SK-N-SH (cell line): ENCODE results near the gene KRT25. TPM values are rescaled to one million over a fixed set of nuclear protein-coding genes. Genes with fewer than 3 reads are reported as not detected.

ENCODE experiments used
- CTCF ChIA-PET: fragments of 300-600, 350-600 bp; formaldehyde crosslinking; extraction: SDS; loops from one replicate; lab custom pipeline; 2021; lab: Yijun Ruan, JAX
- POLR2A ChIA-PET: fragments of 350-600 bp; sonication (Branson Sonifier 250); formaldehyde crosslinking; extraction: SDS; loops from one replicate; lab custom pipeline; 2020; ENCODE audit warnings: antibody characterized with exemption, inconsistent platforms; lab: Yijun Ruan, JAX
- DNase-seq: peaks from one replicate; pipeline ENCODE4 v3.0.0; 2012
- H2AFZ ChIP-seq: fragments of 200-600 bp; sonication (generic); 2 replicates; pipeline ENCODE4 v1.8.1; 2016; ENCODE audit warnings: antibody characterized with exemption, mild to moderate bottlenecking, low read depth
- H3F3A ChIP-seq: fragments of 200-600 bp; sonication (generic); replicated peaks from 2 replicates; pipeline ENCODE3; 2016; ENCODE audit warnings: antibody characterized with exemption, mild to moderate bottlenecking; ENCODE audit not compliant: insufficient read depth
- H3K27ac ChIP-seq, 2 experiments: fragments of 200-500 bp in 1 of 2; fragments of 200-600 bp in 1 of 2; sonication (Bioruptor generic) in 1 of 2; sonication (generic), shearing (Covaris generic) in 1 of 2; 2 replicates each; pipeline versions ENCODE4 v1.5.1 to v1.6.1; 2014 to 2016; ENCODE audit warnings: low read depth in 2 of 2, inconsistent platforms in 1 of 2, low read length in 1 of 2, mild to moderate bottlenecking in 1 of 2, mixed read lengths in 1 of 2
- H3K27me3 ChIP-seq: fragments of 200-600 bp; sonication (generic), shearing (Covaris generic); 2 replicates; pipeline ENCODE4 v1.6.1; 2016; ENCODE audit warnings: mixed run types; ENCODE audit not compliant: insufficient read depth
- H3K36me3 ChIP-seq, 2 experiments: fragments of 200-500 bp in 1 of 2; fragments of 200-600 bp in 1 of 2; sonication (Bioruptor generic) in 1 of 2; sonication (generic) in 1 of 2; replicated peaks in 1 of 2; 2 replicates each; pipeline versions ENCODE3 to v1.5.1; 2014 to 2016; ENCODE audit warnings: low read length in 1 of 2, mild to moderate bottlenecking in 1 of 2; ENCODE audit not compliant: insufficient read depth in 2 of 2, control insufficient read depth in 1 of 2
- H3K4me1 ChIP-seq, 2 experiments: fragments of 200-500 bp in 1 of 2; fragments of 200-600 bp in 1 of 2; sonication (Bioruptor generic) in 1 of 2; sonication (generic), shearing (Covaris generic) in 1 of 2; 2 replicates each; pipeline versions ENCODE4 v1.5.1 to v1.6.1; 2014 to 2016; ENCODE audit warnings: low read depth in 1 of 2, low read length in 1 of 2, mixed run types in 1 of 2; ENCODE audit not compliant: insufficient read depth in 2 of 2, control insufficient read depth in 1 of 2
- H3K4me2 ChIP-seq: fragments of 200-600 bp; sonication (generic), shearing (Covaris generic); 2 replicates; pipeline ENCODE4 v1.6.1; 2017; ENCODE audit warnings: mixed run types
- H3K4me3 ChIP-seq, 2 experiments: fragments of 200-500 bp in 1 of 2; fragments of 200-600 bp in 1 of 2; sonication (Bioruptor generic) in 1 of 2; sonication (generic), shearing (Covaris generic) in 1 of 2; 2 replicates each; pipeline versions ENCODE4 v1.5.1 to v1.8.1; 2014 to 2016; ENCODE audit warnings: low read depth in 2 of 2, inconsistent platforms in 1 of 2, low read length in 1 of 2, mild to moderate bottlenecking in 1 of 2, mixed read lengths in 1 of 2, moderate library complexity in 1 of 2
- H3K79me2 ChIP-seq: fragments of 200-600 bp; sonication (generic); 2 replicates; pipeline ENCODE4 v1.8.1; 2017; ENCODE audit warnings: mild to moderate bottlenecking; ENCODE audit not compliant: insufficient read depth
- H3K9ac ChIP-seq: fragments of 200-600 bp; sonication (generic); 2 replicates; pipeline ENCODE4 v1.6.1; 2017; ENCODE audit warnings: mixed run types
- H3K9me2 ChIP-seq: fragments of 200-600 bp; sonication (generic); 2 replicates; pipeline ENCODE4 v1.6.1; 2017; ENCODE audit warnings: mixed run types
- H3K9me3 ChIP-seq: fragments of 200-600 bp; sonication (generic); 2 replicates; pipeline ENCODE4 v1.6.1; 2017; ENCODE audit warnings: mixed run types, mild to moderate bottlenecking, moderate library complexity
- H4K20me1 ChIP-seq: fragments of 200-600 bp; sonication (generic); 2 replicates; pipeline ENCODE4 v1.6.1; 2017; ENCODE audit warnings: mild to moderate bottlenecking, mixed run types; ENCODE audit not compliant: insufficient read depth
- EZH2phosphoT487 ChIP-seq: fragments of 200-600 bp; sonication (generic); IDR thresholded peaks from 2 replicates; pipeline ENCODE4 v1.6.1; 2017; ENCODE audit warnings: low read depth, mixed run types, mild to moderate bottlenecking, antibody characterized with exemption, moderate library complexity, borderline replicate concordance
- FOSL2 ChIP-seq: IDR thresholded peaks from 2 replicates; pipeline ENCODE4 v1.4.0; 2012; ENCODE audit warnings: low read depth, mild to moderate bottlenecking, moderate library complexity, borderline replicate concordance
- GABPA ChIP-seq: IDR thresholded peaks from 2 replicates; pipeline ENCODE4 v1.4.0; 2012; ENCODE audit warnings: low read depth, mild to moderate bottlenecking
- MAX ChIP-seq: IDR thresholded peaks from 2 replicates; pipeline ENCODE4 v1.4.0; 2012; ENCODE audit warnings: low read depth
- MEF2A ChIP-seq: IDR thresholded peaks from 2 replicates; pipeline ENCODE4 v1.4.0; 2012; ENCODE audit warnings: low read depth, borderline replicate concordance
- POLR2AphosphoS5 ChIP-seq: IDR thresholded peaks from 2 replicates; pipeline ENCODE4 v1.6.1; 2012; ENCODE audit warnings: low read depth, low read length
- RAD21 ChIP-seq: IDR thresholded peaks from 2 replicates; pipeline ENCODE4 v1.6.1; 2012; ENCODE audit warnings: mild to moderate bottlenecking, low read length
- SMC3 ChIP-seq: IDR thresholded peaks from 2 replicates; pipeline ENCODE4 v1.6.1; 2012; ENCODE audit warnings: low read depth, low read length, improper control_type of control experiment
- TAF1 ChIP-seq: IDR thresholded peaks from 2 replicates; pipeline ENCODE4 v1.6.1; 2012; ENCODE audit warnings: low read depth, mild to moderate bottlenecking, low read length, moderate library complexity, borderline replicate concordance
- WGBS: methylation state at CpG from one replicate; pipeline ENCODE4 v1.1.6; 2017; ENCODE audit warnings: low lambda C conversion rate; 5-methylcytosine and 5-hydroxymethylcytosine counted together
- polyA plus RNA-seq, 3 experiments: library from polyadenylated mRNA; depleted of rRNA; stranded (reverse); fragments of >200 nt; gene quantifications; 2 replicates each; pipeline ENCODE4 v1.2.3, GENCODE V29; 2012

The KRT25 gene
- polyA plus RNA-seq, 1 of the 3 experiments (the other 2 are of a cell fraction): not detected

- POLR2A ChIA-PET: no interaction called here
- DNase-seq: no peak
Measured at GRCh38 chr17:40726919-40727318, 28.2 kb downstream of the KRT25 start.

GRCh38 chr17:40724656-40725055 is 30.5 kb downstream of the KRT25 start:
- no peak overlapping the region for H3K27ac ChIP-seq
- no peak overlapping the region for H2AFZ ChIP-seq
- H3K9me2 ChIP-seq: no peaks in the 10 kb centered on the region
- TF ChIP-seq POLR2AphosphoS5 (no peak), RAD21 (no peak), FOSL2 (no peak), MAX (no peak), TAF1 (no peak), SMC3 (no peak)
- no peak overlapping the region for H3K4me3 ChIP-seq
- POLR2A ChIA-PET: no interaction called here
- CTCF ChIA-PET: no interaction called here
- 28% methylated on average over 1 of the region's 1 CpG for WGBS
- H3K4me1 ChIP-seq: no peaks in the 10 kb centered on the region
- DNase-seq: no peak
- H4K20me1 ChIP-seq: no peaks in the 10 kb centered on the region
- H3K36me3 ChIP-seq: no peaks in the 10 kb centered on the region
- no peak overlapping the region for H3K9ac ChIP-seq
- no peak overlapping the region for H3K4me2 ChIP-seq
- H3K27me3 ChIP-seq: peaks cover 21% of the 10 kb centered on the region; the same call in 1 of the 2 replicates
- no peaks in the 10 kb centered on the region for H3F3A ChIP-seq
- no peaks in the 10 kb centered on the region for H3K9me3 ChIP-seq
- H3K79me2 ChIP-seq: no peaks in the 10 kb centered on the region

More at GRCh38 chr17:40726919-40727318, 28.2 kb downstream of the KRT25 start:
- Histone ChIP-seq H3K36me3 (no peaks in the 10 kb centered on the region), H3K4me2 (no peak overlapping the region), H2AFZ (no peak overlapping the region), H3K27me3 (peaks cover 30% of the 10 kb centered on the region; the same call in 1 of the 2 replicates), H3K9me2 (no peaks in the 10 kb centered on the region), H3K27ac (no peak overlapping the region), H3K9me3 (no peaks in the 10 kb centered on the region), H4K20me1 (no peaks in the 10 kb centered on the region), H3K4me3 (no peak overlapping the region), H3F3A (no peaks in the 10 kb centered on the region), H3K9ac (no peak overlapping the region), H3K79me2 (no peaks in the 10 kb centered on the region), H3K4me1 (no peaks in the 10 kb centered on the region)
- WGBS: 19% methylated on average over 2 of the region's 2 CpGs
- no peak for TF ChIP-seq EZH2phosphoT487
- CTCF ChIA-PET: no interaction called here

- no peak for TF ChIP-seq GABPA
- no peak for TF ChIP-seq MEF2A
- DNase-seq: no peak
- ChIA-PET CTCF (interaction anchor here (1.6 kb wide), 1 partner anchor 22 kb away, joined by 4 read pairs; no protein-coding TSS in a partner anchor), POLR2A (no interaction called here)
- Histone ChIP-seq H3K9me3 (no peaks in the 10 kb centered on the region), H3K4me1 (no peaks in the 10 kb centered on the region; a peak in 1 of 4 replicates), H3F3A (no peaks in the 10 kb centered on the region), H3K79me2 (no peaks in the 10 kb centered on the region), H3K4me2 (no peak overlapping the region), H3K36me3 (no peaks in the 10 kb centered on the region), H2AFZ (no peak overlapping the region), H3K9me2 (no peaks in the 10 kb centered on the region), H3K9ac (no peak overlapping the region), H4K20me1 (no peaks in the 10 kb centered on the region), H3K27me3 (peaks cover 38% of the 10 kb centered on the region; the same call in 1 of the 2 replicates), H3K4me3 (no peak overlapping the region), H3K27ac (no peak overlapping the region)
- WGBS: 0% methylated on average over 1 of the region's 1 CpG
Measured at GRCh38 chr17:40722241-40722640, 32.9 kb downstream of the KRT25 start.
